Measurements from ENCODE around the gene LCLAT1. TPM values are rescaled to one million over a fixed set of nuclear protein-coding genes. Genes with fewer than 3 reads are reported as not detected.

Gene LCLAT1
- total RNA-seq, 4 donors from 2014 or later: 47.3 to 68.7 (median 54.1) TPM

DNA sequence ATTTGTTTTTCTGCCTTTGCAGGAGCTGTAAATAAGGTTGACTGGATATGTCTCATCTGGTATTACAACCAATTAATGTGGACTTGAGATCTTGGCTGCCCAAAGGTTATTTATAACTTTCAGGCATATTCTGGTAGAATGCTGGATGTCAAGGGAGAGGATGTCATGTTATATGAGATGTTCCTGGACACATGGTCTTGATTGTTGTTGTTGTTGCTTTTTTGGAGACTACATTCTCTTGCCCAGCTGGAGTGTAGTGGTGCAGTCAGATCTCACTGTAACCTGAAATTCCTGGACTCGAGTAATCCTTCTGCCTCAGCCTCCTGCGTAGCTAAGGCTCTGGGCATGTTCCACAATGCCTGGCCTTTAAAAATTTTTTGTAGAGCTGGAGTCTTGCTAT lies 83.3 kb downstream of the LCLAT1 start:
- Histone ChIP-seq H3K27me3 (no peaks in the 10 kb centered on the region), H3K36me3 (no peaks in the 10 kb centered on the region), H3K27ac (no peak overlapping the region), H3K4me3 (replicated peaks in 1 of 3) (no peak overlapping the region), H3K4me1 (peaks cover 0 to 9% of the 10 kb centered on the region in 2 donors), H3K9me3 (no peaks in the 10 kb centered on the region)
- no peak for TF ChIP-seq POLR2A (IDR thresholded peaks at IDR 0.05)
- TF ChIP-seq, protein P1, sequence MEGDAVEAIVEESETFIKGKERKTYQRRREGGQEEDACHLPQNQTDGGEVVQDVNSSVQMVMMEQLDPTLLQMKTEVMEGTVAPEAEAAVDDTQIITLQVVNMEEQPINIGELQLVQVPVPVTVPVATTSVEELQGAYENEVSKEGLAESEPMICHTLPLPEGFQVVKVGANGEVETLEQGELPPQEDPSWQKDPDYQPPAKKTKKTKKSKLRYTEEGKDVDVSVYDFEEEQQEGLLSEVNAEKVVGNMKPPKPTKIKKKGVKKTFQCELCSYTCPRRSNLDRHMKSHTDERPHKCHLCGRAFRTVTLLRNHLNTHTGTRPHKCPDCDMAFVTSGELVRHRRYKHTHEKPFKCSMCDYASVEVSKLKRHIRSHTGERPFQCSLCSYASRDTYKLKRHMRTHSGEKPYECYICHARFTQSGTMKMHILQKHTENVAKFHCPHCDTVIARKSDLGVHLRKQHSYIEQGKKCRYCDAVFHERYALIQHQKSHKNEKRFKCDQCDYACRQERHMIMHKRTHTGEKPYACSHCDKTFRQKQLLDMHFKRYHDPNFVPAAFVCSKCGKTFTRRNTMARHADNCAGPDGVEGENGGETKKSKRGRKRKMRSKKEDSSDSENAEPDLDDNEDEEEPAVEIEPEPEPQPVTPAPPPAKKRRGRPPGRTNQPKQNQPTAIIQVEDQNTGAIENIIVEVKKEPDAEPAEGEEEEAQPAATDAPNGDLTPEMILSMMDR (IDR thresholded peaks at IDR 0.05): no peak
- 89 to 94% methylated on average over 2 of the region's 2 CpGs for WGBS, 2 donors
- DNase-seq: no peak
- intact Hi-C loops (cut with DNase I): no loop called here

DNA sequence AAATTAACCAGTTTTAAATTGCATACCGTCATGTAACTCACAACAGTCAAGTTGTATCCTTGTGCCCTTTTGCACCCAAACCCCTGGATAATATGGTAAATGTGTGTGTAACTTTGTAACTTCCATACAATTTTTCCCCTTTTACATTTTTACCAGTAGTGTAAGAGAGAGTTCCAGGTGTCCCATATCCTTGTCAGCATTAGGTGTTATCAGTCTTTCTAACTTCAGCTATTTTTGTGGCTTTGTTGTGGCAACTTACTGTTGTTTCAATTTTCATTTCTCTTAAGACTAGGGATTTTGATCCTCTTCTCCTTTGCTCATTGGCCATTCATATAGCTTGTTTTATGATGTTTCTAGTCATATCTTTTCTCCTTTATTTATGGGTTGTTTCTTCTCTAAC lies 94.6 kb downstream of the LCLAT1 start:
- no peak overlapping the region for H3K27ac ChIP-seq
- H3K4me1 ChIP-seq: peaks cover 17 to 18% of the 10 kb centered on the region in 2 donors
- WGBS, 2 donors: 98% methylated on average over 1 of the region's 1 CpG
- H3K9me3 ChIP-seq: no peaks in the 10 kb centered on the region
- no peaks in the 10 kb centered on the region for H3K36me3 ChIP-seq
- no peak overlapping the region for H3K4me3 ChIP-seq (replicated peaks in 1 of 3)
- TF ChIP-seq POLR2A (IDR thresholded peaks at IDR 0.05): no peak
- TF ChIP-seq, protein P1 (IDR thresholded peaks at IDR 0.05): no peak
- H3K27me3 ChIP-seq: no peaks in the 10 kb centered on the region
- intact Hi-C loops (cut with DNase I): no loop called here
- DNase-seq: no peak

DNA sequence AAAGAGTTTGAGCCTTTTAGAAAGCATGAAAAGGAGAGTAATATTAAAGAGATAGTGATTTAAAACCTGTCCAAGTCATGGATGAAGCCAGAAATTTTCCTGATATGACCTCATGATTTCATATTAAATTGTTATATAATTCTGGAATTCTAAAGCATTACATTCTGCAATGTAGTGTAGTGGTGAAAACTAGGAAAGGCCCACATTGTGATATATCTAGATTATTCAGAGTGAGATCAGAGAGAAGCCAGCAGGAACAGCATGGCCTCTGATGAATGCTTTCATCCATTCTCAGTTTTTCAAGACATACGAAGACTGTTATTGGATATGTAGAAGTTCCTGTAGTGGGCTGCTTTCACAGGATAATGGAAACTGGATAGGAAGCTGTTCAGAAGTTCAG lies 98.8 kb downstream of the LCLAT1 start:
- Histone ChIP-seq H3K27me3 (no peaks in the 10 kb centered on the region), H3K9me3 (no peaks in the 10 kb centered on the region), H3K36me3 (no peaks in the 10 kb centered on the region), H3K4me3 (replicated peaks in 1 of 3) (no peak overlapping the region), H3K27ac (no peak overlapping the region), H3K4me1 (peaks cover 17 to 18% of the 10 kb centered on the region in 2 donors)
- DNase-seq: no peak
- WGBS, 2 donors: 68 to 81% methylated on average over 1 of the region's 1 CpG
- TF ChIP-seq, protein P1 (IDR thresholded peaks at IDR 0.05): no peak
- TF ChIP-seq POLR2A (IDR thresholded peaks at IDR 0.05): no peak
- intact Hi-C loops (cut with DNase I): no loop called here

DNA sequence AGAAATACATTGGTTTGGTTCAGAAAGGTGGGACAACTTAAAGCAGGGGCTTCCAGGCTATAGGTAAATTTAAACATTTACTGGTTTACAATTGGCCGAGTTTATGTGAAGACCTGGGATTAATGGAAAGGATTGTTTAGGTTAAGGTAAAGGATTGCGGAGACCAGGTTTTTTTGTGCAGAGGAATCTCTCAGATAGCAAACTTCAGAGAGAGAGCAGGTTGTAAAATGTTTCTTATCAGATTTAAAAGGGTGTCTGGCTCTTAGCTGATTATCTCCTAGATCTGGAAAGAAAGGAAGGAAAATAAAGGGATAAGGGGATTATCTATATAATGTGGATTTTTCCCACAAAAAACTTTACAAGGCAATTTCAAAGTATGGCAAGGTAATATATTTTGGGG lies 101.3 kb downstream of the LCLAT1 start:
- TF ChIP-seq POLR2A (IDR thresholded peaks at IDR 0.05): no peak
- TF ChIP-seq, protein P1 (IDR thresholded peaks at IDR 0.05): no peak
- no peak overlapping the region for H3K4me3 ChIP-seq (replicated peaks in 1 of 3)
- no peak for DNase-seq
- no peak overlapping the region for H3K27ac ChIP-seq
- no peaks in the 10 kb centered on the region for H3K36me3 ChIP-seq
- no peaks in the 10 kb centered on the region for H3K9me3 ChIP-seq
- no peaks in the 10 kb centered on the region for H3K27me3 ChIP-seq
- 95 to 99% methylated on average over 2 of the region's 2 CpGs for WGBS, 2 donors
- peaks cover 17 to 18% of the 10 kb centered on the region in 2 donors for H3K4me1 ChIP-seq
- intact Hi-C loops (cut with DNase I): no loop called here

DNA sequence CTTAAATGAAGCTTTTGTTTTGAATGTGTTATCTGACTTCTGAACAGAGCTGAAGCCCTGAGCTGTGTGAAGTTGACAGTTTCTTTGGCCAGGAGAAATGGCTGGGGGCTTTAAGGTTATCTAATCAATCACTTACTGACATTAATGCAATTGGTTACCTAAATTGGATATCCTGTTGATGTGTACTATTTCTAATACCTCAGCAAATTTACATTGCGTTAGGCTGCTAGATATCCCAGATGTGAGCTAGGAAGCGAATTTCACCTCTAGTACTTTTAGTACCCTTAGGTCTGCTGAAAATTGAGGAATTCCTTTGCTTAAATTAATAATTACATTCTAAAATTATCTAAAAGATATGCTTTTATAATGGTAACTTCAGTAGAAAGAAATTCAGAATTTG lies 102.0 kb downstream of the LCLAT1 start:
- H3K27ac ChIP-seq: no peak overlapping the region
- no peaks in the 10 kb centered on the region for H3K36me3 ChIP-seq
- 95% methylated on average over 2 of the region's 2 CpGs for WGBS, 2 donors
- H3K4me3 ChIP-seq (replicated peaks in 1 of 3): no peak overlapping the region
- no peaks in the 10 kb centered on the region for H3K27me3 ChIP-seq
- no peak for DNase-seq
- intact Hi-C loops (cut with DNase I): no loop called here
- no peak for TF ChIP-seq POLR2A (IDR thresholded peaks at IDR 0.05)
- H3K9me3 ChIP-seq: no peaks in the 10 kb centered on the region
- peaks cover 17 to 18% of the 10 kb centered on the region in 2 donors for H3K4me1 ChIP-seq

Measured in thyroid gland (tissue), 4 donors.